Stomach smooth muscle (tissue), 2 donors: ENCODE data around the gene PTPRT.

Experiments used
- H3K27ac ChIP-seq: one replicate; pipeline ENCODE4 v1.7.0; 2013; ENCODE audit warnings: mild to moderate bottlenecking, low read length, inconsistent platforms
- H3K27me3 ChIP-seq, 2 donors: one replicate each; pipeline ENCODE4 v1.7.0; 2013; ENCODE audit warnings: low read length in 2 of 2; ENCODE audit not compliant: insufficient read depth in 2 of 2, control insufficient read depth in 1 of 2
- H3K36me3 ChIP-seq, 2 donors: one replicate each; pipeline ENCODE4 v1.7.0; 2013; ENCODE audit warnings: low read length in 2 of 2; ENCODE audit not compliant: control insufficient read depth in 2 of 2, insufficient read depth in 2 of 2
- H3K4me1 ChIP-seq: one replicate; pipeline ENCODE4 v1.7.0; 2013; ENCODE audit warnings: low read length; ENCODE audit not compliant: control insufficient read depth, insufficient read depth
- H3K4me3 ChIP-seq, 2 donors: one replicate each; pipeline ENCODE4 v1.7.0; 2013; ENCODE audit warnings: low read length in 2 of 2
- H3K9ac ChIP-seq, 2 donors: one replicate each; pipeline ENCODE4 v1.7.0; 2013; ENCODE audit warnings: low read length in 2 of 2, mild to moderate bottlenecking in 1 of 2
- H3K9me3 ChIP-seq, 2 donors: one replicate each; pipeline ENCODE4 v1.7.0; 2013; ENCODE audit warnings: low read length in 2 of 2; ENCODE audit not compliant: control insufficient read depth in 2 of 2
- donor health status: healthy.
- donor health status: Pancreatic carcinoma.

PTPRT gene

GRCh38 chr20:43202100-43202499 lies 12.4 kb upstream of the PTPRT start:
- no peak overlapping the region for H3K4me3 ChIP-seq
- no peak overlapping the region for H3K27ac ChIP-seq
- H3K27me3 ChIP-seq = peaks cover 0 to 3% of the 10 kb centered on the region in 2 donors

GRCh38 chr20:43198607-43199006 lies 8.9 kb upstream of the PTPRT start:
- H3K9ac ChIP-seq = no peak overlapping the region
- H3K4me3 ChIP-seq = no peak overlapping the region
- no peaks in the 10 kb centered on the region for H3K4me1 ChIP-seq
- H3K9me3 ChIP-seq = no peaks in the 10 kb centered on the region
- H3K27me3 ChIP-seq = peaks cover 0 to 3% of the 10 kb centered on the region in 2 donors
- H3K36me3 ChIP-seq = no peaks in the 10 kb centered on the region
- no peak overlapping the region for H3K27ac ChIP-seq

More at GRCh38 chr20:43202100-43202499, 12.4 kb upstream of the PTPRT start:
- no peaks in the 10 kb centered on the region for H3K36me3 ChIP-seq
- no peaks in the 10 kb centered on the region for H3K4me1 ChIP-seq
- H3K9ac ChIP-seq = no peak overlapping the region
- no peaks in the 10 kb centered on the region for H3K9me3 ChIP-seq

DNA sequence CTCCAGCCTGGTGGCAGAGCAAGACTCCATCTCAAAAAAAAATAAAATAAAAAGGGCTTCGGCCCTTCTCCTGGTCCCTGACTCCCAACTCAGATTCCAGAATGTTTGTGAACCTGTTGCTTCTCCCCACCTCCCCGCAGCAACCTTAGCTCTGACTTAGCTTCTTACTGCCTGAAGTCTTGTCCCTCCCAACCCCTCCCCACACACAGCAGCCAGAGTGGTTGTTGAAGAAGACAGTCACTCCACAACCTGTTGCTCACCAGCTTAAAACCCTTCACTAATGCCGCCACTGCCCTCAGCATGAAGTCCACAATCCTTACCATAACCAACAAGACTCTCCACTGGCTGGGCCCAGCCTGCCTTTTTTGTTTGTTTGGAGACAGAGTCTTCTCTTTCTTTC lies 6.5 kb upstream of the PTPRT start:
- no peak overlapping the region for H3K9ac ChIP-seq

GRCh38 chr20:43194137-43194536 lies 4.4 kb upstream of the PTPRT start:
- peaks cover 18 to 28% of the 10 kb centered on the region in 2 donors for H3K27me3 ChIP-seq
- H3K9me3 ChIP-seq = no peaks in the 10 kb centered on the region
- H3K9ac ChIP-seq = no peak overlapping the region
- H3K4me3 ChIP-seq = no peak overlapping the region
- H3K36me3 ChIP-seq = no peaks in the 10 kb centered on the region
- H3K4me1 ChIP-seq = peaks cover 1% of the 10 kb centered on the region
- no peak overlapping the region for H3K27ac ChIP-seq

More for the DNA sequence above, 6.5 kb upstream of the PTPRT start:
- Histone ChIP-seq H3K4me3 (no peak overlapping the region), H3K27me3 (peaks cover 10 to 11% of the 10 kb centered on the region in 2 donors), H3K36me3 (no peaks in the 10 kb centered on the region), H3K27ac (no peak overlapping the region), H3K9me3 (no peaks in the 10 kb centered on the region), H3K4me1 (no peaks in the 10 kb centered on the region)

- Histone ChIP-seq H3K36me3 (no peaks in the 10 kb centered on the region), H3K9ac (no peak overlapping the region), H3K27me3 (peaks cover 18 to 34% of the 10 kb centered on the region in 2 donors), H3K9me3 (no peaks in the 10 kb centered on the region), H3K27ac (no peak overlapping the region), H3K4me3 (no peak overlapping the region), H3K4me1 (peaks cover 5% of the 10 kb centered on the region)
Measured at GRCh38 chr20:43193443-43193842, 3.7 kb upstream of the PTPRT start.

GRCh38 chr20:43191946-43192863 lies 2.5 kb upstream of the PTPRT start:
- Histone ChIP-seq H3K36me3 (no peaks in the 10 kb centered on the region), H3K9ac (no peak overlapping the region), H3K4me3 (no peak overlapping the region), H3K27ac (no peak overlapping the region), H3K4me1 (peaks cover 5% of the 10 kb centered on the region), H3K9me3 (no peaks in the 10 kb centered on the region), H3K27me3 (peaks cover 27 to 46% of the 10 kb centered on the region in 2 donors)

DNA sequence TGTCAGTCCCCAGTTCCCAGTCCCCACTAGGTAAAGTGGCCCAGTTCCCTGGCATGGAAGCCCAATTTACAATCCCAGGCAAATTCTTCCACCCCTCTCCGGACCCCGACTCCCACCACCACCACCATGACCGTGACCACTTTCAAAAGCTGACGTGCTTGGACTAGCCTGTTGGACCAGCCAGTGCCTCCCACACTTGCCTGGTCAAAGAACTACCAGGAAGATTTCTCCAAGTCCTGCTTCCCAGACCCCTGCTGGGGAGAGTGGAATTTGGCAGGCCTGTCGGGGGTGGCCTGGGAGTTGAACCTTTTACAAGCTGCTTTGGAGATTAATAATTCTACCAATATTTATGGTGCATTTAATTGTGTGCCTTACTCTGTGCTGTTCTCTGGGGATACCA lies 1.4 kb upstream of the PTPRT start:
- no peak overlapping the region for H3K27ac ChIP-seq
- no peaks in the 10 kb centered on the region for H3K36me3 ChIP-seq
- no peak overlapping the region for H3K9ac ChIP-seq
- no peaks in the 10 kb centered on the region for H3K9me3 ChIP-seq
- H3K27me3 ChIP-seq = peaks cover 27 to 46% of the 10 kb centered on the region in 2 donors
- peaks cover 5% of the 10 kb centered on the region for H3K4me1 ChIP-seq
- H3K4me3 ChIP-seq = no peak overlapping the region

GRCh38 chr20:43190332-43190953 lies 737 bp upstream of the PTPRT start:
- no peak overlapping the region for H3K9ac ChIP-seq
- H3K4me3 ChIP-seq = no peak overlapping the region
- peaks cover 29 to 46% of the 10 kb centered on the region in 2 donors for H3K27me3 ChIP-seq

GRCh38 chr20:43188861-43189553 lies 699 bp downstream of the PTPRT start:
- Histone ChIP-seq H3K9me3 (no peaks in the 10 kb centered on the region), H3K36me3 (no peaks in the 10 kb centered on the region), H3K4me1 (peaks cover 5% of the 10 kb centered on the region), H3K27me3 (peaks cover 32 to 46% of the 10 kb centered on the region in 2 donors), H3K9ac (no peak overlapping the region), H3K27ac (no peak overlapping the region), H3K4me3 (no peak overlapping the region)

More at GRCh38 chr20:43190332-43190953, 737 bp upstream of the PTPRT start:
- H3K9me3 ChIP-seq = no peaks in the 10 kb centered on the region
- H3K27ac ChIP-seq = no peak overlapping the region
- H3K36me3 ChIP-seq = no peaks in the 10 kb centered on the region
- peaks cover 5% of the 10 kb centered on the region for H3K4me1 ChIP-seq

GRCh38 chr20:43188234-43188653 lies 1.5 kb downstream of the PTPRT start:
- H3K27me3 ChIP-seq = peaks cover 31 to 46% of the 10 kb centered on the region in 2 donors
- H3K9me3 ChIP-seq = no peaks in the 10 kb centered on the region
- H3K27ac ChIP-seq = no peak overlapping the region
- no peak overlapping the region for H3K9ac ChIP-seq
- peaks cover 5% of the 10 kb centered on the region for H3K4me1 ChIP-seq
- no peaks in the 10 kb centered on the region for H3K36me3 ChIP-seq
- H3K4me3 ChIP-seq = peak overlapping the region; percentile 26 to 60
